ENCODE data around the gene TMEM232. TPM values are rescaled to one million over a fixed set of nuclear protein-coding genes. Genes with fewer than 3 reads are reported as not detected.

The TMEM232 gene
- polyA plus RNA-seq, 1 donor (not counting 4 experiments of a cell fraction or from before 2014, with no cell fraction given): 1.00 TPM

DNA sequence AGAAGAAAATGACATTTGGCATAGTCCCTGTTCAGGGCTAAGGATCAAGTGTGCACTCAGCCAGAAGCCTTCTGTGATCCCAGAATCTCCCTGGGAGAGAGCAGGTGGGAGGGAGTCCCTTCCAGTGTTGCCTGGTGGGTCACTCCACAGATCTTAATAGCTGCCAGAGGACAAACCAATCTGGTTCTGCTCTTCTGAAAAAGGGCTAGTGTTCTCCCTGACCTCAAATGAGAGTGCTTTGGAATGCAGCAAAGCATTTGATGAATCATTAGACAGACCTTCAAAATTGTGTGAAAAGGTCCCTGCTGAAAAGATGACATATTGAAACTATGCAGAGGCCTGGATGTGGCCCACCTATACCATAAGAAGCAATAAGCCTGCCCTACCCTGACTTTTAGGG, 339.7 kb downstream of the TMEM232 start:
- TF ChIP-seq EZH2 (IDR thresholded peaks at IDR 0.05; ENCODE audit: low read length): no peak
- TF ChIP-seq, protein P1, sequence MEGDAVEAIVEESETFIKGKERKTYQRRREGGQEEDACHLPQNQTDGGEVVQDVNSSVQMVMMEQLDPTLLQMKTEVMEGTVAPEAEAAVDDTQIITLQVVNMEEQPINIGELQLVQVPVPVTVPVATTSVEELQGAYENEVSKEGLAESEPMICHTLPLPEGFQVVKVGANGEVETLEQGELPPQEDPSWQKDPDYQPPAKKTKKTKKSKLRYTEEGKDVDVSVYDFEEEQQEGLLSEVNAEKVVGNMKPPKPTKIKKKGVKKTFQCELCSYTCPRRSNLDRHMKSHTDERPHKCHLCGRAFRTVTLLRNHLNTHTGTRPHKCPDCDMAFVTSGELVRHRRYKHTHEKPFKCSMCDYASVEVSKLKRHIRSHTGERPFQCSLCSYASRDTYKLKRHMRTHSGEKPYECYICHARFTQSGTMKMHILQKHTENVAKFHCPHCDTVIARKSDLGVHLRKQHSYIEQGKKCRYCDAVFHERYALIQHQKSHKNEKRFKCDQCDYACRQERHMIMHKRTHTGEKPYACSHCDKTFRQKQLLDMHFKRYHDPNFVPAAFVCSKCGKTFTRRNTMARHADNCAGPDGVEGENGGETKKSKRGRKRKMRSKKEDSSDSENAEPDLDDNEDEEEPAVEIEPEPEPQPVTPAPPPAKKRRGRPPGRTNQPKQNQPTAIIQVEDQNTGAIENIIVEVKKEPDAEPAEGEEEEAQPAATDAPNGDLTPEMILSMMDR (optimal IDR thresholded peaks at IDR 0.05 in 1 of 3, IDR thresholded peaks at IDR 0.05 in 1 of 3, conservative IDR thresholded peaks at IDR 0.05 in 1 of 3; ENCODE audit: extremely low read depth in 1 of 3, insufficient read depth in 2 of 3, low read length in 3 of 3): no peak
- FAIRE-seq: no peak

GRCh38 chr5:110383231-110383630, 343.2 kb downstream of the TMEM232 start:
- Histone ChIP-seq H3K4me1 (ENCODE audit: control insufficient read depth, extremely low read depth, insufficient read depth, low read length) (no peaks in the 10 kb centered on the region), H3K4me3 (ENCODE audit: control insufficient read depth in 2 of 3, extremely low read depth in 1 of 3, insufficient read depth in 2 of 3, low read depth in 1 of 3, low read length in 3 of 3) (no peak overlapping the region), H3K27me3 (ENCODE audit: control insufficient read depth, extremely low read depth, insufficient read depth, low read length) (no peaks in the 10 kb centered on the region), H3K79me2 (ENCODE audit: control insufficient read depth, insufficient read depth, low read length) (no peaks in the 10 kb centered on the region), H3K9ac (ENCODE audit: control insufficient read depth, extremely low read depth, insufficient read depth, low read length) (no peak overlapping the region), H3K4me2 (ENCODE audit: control insufficient read depth, extremely low read depth, insufficient read depth, low read depth, low read length) (no peak overlapping the region), H2AFZ (ENCODE audit: control insufficient read depth, low read length) (no peak overlapping the region), H3K9me1 (ENCODE audit: control insufficient read depth, extremely low read depth, insufficient read depth, low read length) (no peaks in the 10 kb centered on the region), H4K20me1 (ENCODE audit: control insufficient read depth, extremely low read depth, insufficient read depth, low read length) (no peaks in the 10 kb centered on the region), H3K36me3 (ENCODE audit: control insufficient read depth in 2 of 2, extremely low read depth in 1 of 2, insufficient read depth in 2 of 2, low read length in 2 of 2) (no peaks in the 10 kb centered on the region), H3K27ac (ENCODE audit: control insufficient read depth, insufficient read depth, low read length) (no peak overlapping the region), H3K9me3 (ENCODE audit: control insufficient read depth, low read depth, low read length) (no peaks in the 10 kb centered on the region)
- FAIRE-seq (no peak), DNase-seq (ENCODE audit: low read depth, low spot score) (no peak)
- TF ChIP-seq, protein P1 (optimal IDR thresholded peaks at IDR 0.05 in 1 of 3, IDR thresholded peaks at IDR 0.05 in 1 of 3, conservative IDR thresholded peaks at IDR 0.05 in 1 of 3; ENCODE audit: extremely low read depth in 1 of 3, insufficient read depth in 2 of 3, low read length in 3 of 3): no peak
- no peak for TF ChIP-seq EZH2 (IDR thresholded peaks at IDR 0.05; ENCODE audit: low read length)
- dilution Hi-C loops (cut with MboI; ENCODE audit: extremely low pct_ligation_motif_present, low sequenced_read_pairs): no loop called here

More for the DNA sequence above, 339.7 kb downstream of the TMEM232 start:
- Histone ChIP-seq H3K9me3 (ENCODE audit: control insufficient read depth, low read depth, low read length) (no peaks in the 10 kb centered on the region), H2AFZ (ENCODE audit: control insufficient read depth, low read length) (no peak overlapping the region), H3K4me2 (ENCODE audit: control insufficient read depth, extremely low read depth, insufficient read depth, low read depth, low read length) (no peak overlapping the region), H3K36me3 (ENCODE audit: control insufficient read depth in 2 of 2, extremely low read depth in 1 of 2, insufficient read depth in 2 of 2, low read length in 2 of 2) (no peaks in the 10 kb centered on the region), H3K4me3 (ENCODE audit: control insufficient read depth in 2 of 3, extremely low read depth in 1 of 3, insufficient read depth in 2 of 3, low read depth in 1 of 3, low read length in 3 of 3) (no peak overlapping the region), H4K20me1 (ENCODE audit: control insufficient read depth, extremely low read depth, insufficient read depth, low read length) (no peaks in the 10 kb centered on the region), H3K27ac (ENCODE audit: control insufficient read depth, insufficient read depth, low read length) (no peak overlapping the region), H3K9me1 (ENCODE audit: control insufficient read depth, extremely low read depth, insufficient read depth, low read length) (no peaks in the 10 kb centered on the region), H3K9ac (ENCODE audit: control insufficient read depth, extremely low read depth, insufficient read depth, low read length) (no peak overlapping the region), H3K79me2 (ENCODE audit: control insufficient read depth, insufficient read depth, low read length) (no peaks in the 10 kb centered on the region), H3K27me3 (ENCODE audit: control insufficient read depth, extremely low read depth, insufficient read depth, low read length) (no peaks in the 10 kb centered on the region), H3K4me1 (ENCODE audit: control insufficient read depth, extremely low read depth, insufficient read depth, low read length) (peaks cover 4% of the 10 kb centered on the region)
- no peak for DNase-seq (ENCODE audit: low read depth, low spot score)
- dilution Hi-C loops (cut with MboI; ENCODE audit: extremely low pct_ligation_motif_present, low sequenced_read_pairs): no loop called here

Measured in keratinocyte (primary cell).